Endothelial cell of umbilical vein (primary cell): ENCODE measurements around the gene GORASP1. TPM values are rescaled to one million over a fixed set of nuclear protein-coding genes. Genes with fewer than 3 reads are reported as not detected.

Experiments used
- BruUV-seq: library from RNA; stranded (reverse); fragments of 400-500 nt; replicated peaks from 2 replicates; lab custom pipeline; 2021; lab: Mats Ljungman, UMichigan
- CTCF ChIA-PET: fragments of 300-600, 350-600 bp; sonication (Branson Sonifier 250); formaldehyde crosslinking; loops from one replicate; lab custom pipeline; 2021; ENCODE audit warnings: antibody characterized with exemption, inconsistent platforms; lab: Charles Lee
- POLR2A ChIA-PET: fragments of 300-600, 350-600 bp; sonication (Branson Sonifier 250); formaldehyde crosslinking; loops from one replicate; lab custom pipeline; 2021; ENCODE audit warnings: antibody characterized with exemption, inconsistent platforms; lab: Charles Lee
- DNase-seq: peaks from one replicate; pipeline ENCODE4 v3.0.0-alpha.2; 2011; ENCODE audit warnings: low read depth, low spot score
- FAIRE-seq: peaks from 2 replicates; lab custom pipeline; 2011; peaks lifted over from hg19 to GRCh38; lab: Jason Lieb, UNC
- H2AFZ ChIP-seq: 2 replicates; pipeline ENCODE4 v1.6.0; 2012; ENCODE audit warnings: low read depth, low read length, control low read depth, inconsistent platforms
- H3K27ac ChIP-seq: 2 replicates; pipeline ENCODE4 v1.5.1; 2011; ENCODE audit warnings: low read depth, mild to moderate bottlenecking, control low read depth, low read length, moderate library complexity; ENCODE audit not compliant: insufficient read depth
- H3K27me3 ChIP-seq, 2 experiments: 2 replicates each; pipeline versions ENCODE4 v1.6.0 to v1.6.1; 2011; ENCODE audit warnings: low read length in 2 of 2, mixed read lengths in 1 of 2; ENCODE audit not compliant: control insufficient read depth in 2 of 2, insufficient read depth in 2 of 2
- H3K36me3 ChIP-seq, 2 experiments: 2 replicates in 1 of 2; 3 replicates in 1 of 2; pipeline ENCODE4 v1.5.1; 2011; ENCODE audit warnings: low read length in 2 of 2, mild to moderate bottlenecking in 1 of 2, moderate library complexity in 1 of 2; ENCODE audit not compliant: control insufficient read depth in 2 of 2, insufficient read depth in 2 of 2; ENCODE audit errors: extremely low read depth in 1 of 2
- H3K4me1 ChIP-seq: 3 replicates; pipeline ENCODE4 v1.5.1; 2011; ENCODE audit warnings: mild to moderate bottlenecking, low read length; ENCODE audit not compliant: control insufficient read depth, insufficient read depth; ENCODE audit errors: extremely low read depth
- H3K4me2 ChIP-seq: 2 replicates; pipeline ENCODE4 v1.6.1; 2011; ENCODE audit warnings: low read length, control low read depth, mixed read lengths; ENCODE audit not compliant: insufficient read depth
- H3K4me3 ChIP-seq, 3 experiments: fragments of 200-600 bp in 1 of 3; sonication (generic), shearing (Covaris generic) in 1 of 3; replicated peaks in 1 of 3; 2 replicates each; pipeline ENCODE4 v1.5.1; 2011 to 2016; ENCODE audit warnings: control low read depth in 3 of 3, low read length in 3 of 3, mild to moderate bottlenecking in 2 of 3, inconsistent platforms in 1 of 3, low read depth in 1 of 3, moderate library complexity in 1 of 3; ENCODE audit not compliant: insufficient read depth in 1 of 3
- H3K79me2 ChIP-seq: 2 replicates; pipeline ENCODE4 v1.6.0; 2012; ENCODE audit warnings: low read length, inconsistent platforms; ENCODE audit not compliant: control insufficient read depth, insufficient read depth
- H3K9ac ChIP-seq: replicated peaks from 2 replicates; pipeline ENCODE3; 2011; ENCODE audit warnings: low read length, control low read depth; ENCODE audit not compliant: insufficient read depth; ENCODE audit errors: extremely low read depth
- H3K9me1 ChIP-seq: replicated peaks from 3 replicates; pipeline ENCODE4 v1.6.0; 2011; ENCODE audit warnings: mild to moderate bottlenecking, low read length; ENCODE audit not compliant: control insufficient read depth, insufficient read depth; ENCODE audit errors: extremely low read depth
- H3K9me3 ChIP-seq: replicated peaks from 2 replicates; pipeline ENCODE4 v1.5.1; 2012; ENCODE audit warnings: low read length, inconsistent platforms; ENCODE audit not compliant: control insufficient read depth, insufficient read depth
- H4K20me1 ChIP-seq: replicated peaks from 2 replicates; pipeline ENCODE3; 2011; ENCODE audit warnings: mild to moderate bottlenecking, low read length; ENCODE audit not compliant: control insufficient read depth, insufficient read depth; ENCODE audit errors: extremely low read depth
- CTCF ChIP-seq, 2 donors: IDR thresholded peaks; 1 replicate in 1 of 2; 2 replicates in 1 of 2; pipeline ENCODE4 v1.5.1; 2011; ENCODE audit warnings: low read length in 2 of 2, mild to moderate bottlenecking in 2 of 2, moderate library complexity in 2 of 2, control low read depth in 1 of 2, inconsistent platforms in 1 of 2, low read depth in 1 of 2; ENCODE audit not compliant: insufficient read depth in 1 of 2; ENCODE audit errors: extremely low read depth in 1 of 2
- EZH2 ChIP-seq: IDR thresholded peaks from 2 replicates; pipeline ENCODE4 v1.6.1; 2012; ENCODE audit warnings: borderline replicate concordance, low read depth, mild to moderate bottlenecking, moderate library complexity, low read length, inconsistent platforms; ENCODE audit not compliant: severe bottlenecking
- FOS ChIP-seq: IDR thresholded peaks from 2 replicates; pipeline ENCODE4 v1.6.1; 2011; ENCODE audit warnings: mild to moderate bottlenecking, low read length, moderate library complexity, borderline replicate concordance; ENCODE audit not compliant: insufficient read depth
- GATA2 ChIP-seq: IDR thresholded peaks from 2 replicates; pipeline ENCODE4 v1.7.0; 2011; ENCODE audit warnings: low read depth, mild to moderate bottlenecking, moderate library complexity, mixed read lengths, low read length; ENCODE audit not compliant: insufficient read length, insufficient read depth
- JUN ChIP-seq: IDR thresholded peaks from 2 replicates; pipeline ENCODE4 v1.6.1; 2011; ENCODE audit warnings: borderline replicate concordance, low read depth; ENCODE audit not compliant: insufficient read length, insufficient read depth
- MAX ChIP-seq: IDR thresholded peaks from 2 replicates; pipeline ENCODE4 v1.6.1; 2011; ENCODE audit not compliant: insufficient read depth, insufficient read length
- MYC ChIP-seq: IDR thresholded peaks from one replicate; pipeline ENCODE4 v1.6.1; 2011; ENCODE audit warnings: mild to moderate bottlenecking, low read depth, low read length
- POLR2A ChIP-seq: IDR thresholded peaks from 2 replicates; pipeline ENCODE4 v1.6.1; 2012; ENCODE audit warnings: low read depth, mild to moderate bottlenecking, control low read depth, low read length
- POLR2AphosphoS5 ChIP-seq: IDR thresholded peaks from 2 replicates; pipeline ENCODE4 v1.6.1; 2012; ENCODE audit warnings: low read depth, mild to moderate bottlenecking, control low read depth, low read length, moderate library complexity; ENCODE audit not compliant: insufficient read depth
- dilution Hi-C: fragments of 300-500 bp; cut with MboI; formaldehyde crosslinking; loops from one replicate; pipeline ENCODE4 v1.15.0; 2019; ENCODE audit warnings: low sequenced_read_pairs; ENCODE audit not compliant: extremely low pct_ligation_motif_present
- intact Hi-C: fragments of 100-400 bp; cut with micrococcal nuclease; formaldehyde crosslinking; loops from one replicate; pipeline ENCODE4 v1.10.0; 2022
- polyA plus RNA-seq, 4 experiments: library from polyadenylated mRNA; depleted of rRNA in 3 of 4; stranded (reverse) in 3 of 4; unstranded in 1 of 4; fragments of >200 nt; gene quantifications; 2 replicates each; pipeline versions ENCODE4 v1.2.1 to v1.2.3, GENCODE V29; 2011 to 2012; ENCODE audit warnings: missing spikeins in 1 of 4
- total RNA-seq: library from RNA; stranded (reverse); gene quantifications from 2 replicates; pipeline ENCODE4 v1.2.3, GENCODE V29; 2021

GORASP1 gene
- total and polyA plus RNA-seq, 2 donors (not counting 3 experiments of a cell fraction or from before 2014, with no cell fraction given): 62.5 to 68.0 TPM

GRCh38 chr3:39153977-39154279 is 46.5 kb upstream of the GORASP1 start:
- Histone ChIP-seq H3K4me2 (no peak overlapping the region), H3K79me2 (peaks cover 37% of the 10 kb centered on the region), H3K9me3 (no peaks in the 10 kb centered on the region), H3K4me3 (peak overlapping the region in 1 of 3 experiments; percentile 37), H2AFZ (peak overlapping the region; percentile 43), H4K20me1 (no peaks in the 10 kb centered on the region), H3K9ac (peak overlapping the region; percentile 48), H3K27ac (peak overlapping the region; percentile 29), H3K4me1 (peaks cover 33% of the 10 kb centered on the region), H3K36me3 (no peaks in the 10 kb centered on the region), H3K27me3 (no peaks in the 10 kb centered on the region), H3K9me1 (no peaks in the 10 kb centered on the region)
- TF ChIP-seq CTCF (IDR thresholded peaks at IDR 0.05; ENCODE audit: extremely low read depth in 1 of 2, insufficient read depth in 1 of 2, low read depth in 1 of 2, low read length in 2 of 2): no peak
- TF ChIP-seq GATA2: no peak
- no peak for TF ChIP-seq MYC
- no peak for TF ChIP-seq EZH2
- no peak for TF ChIP-seq JUN
- TF ChIP-seq FOS: no peak
- no peak for TF ChIP-seq MAX
- TF ChIP-seq POLR2AphosphoS5: no peak
- no peak for TF ChIP-seq POLR2A
- no TSS peak for BruUV-seq
- intact Hi-C loops (no loop called here), dilution Hi-C loops (no loop called here)
- no peak for DNase-seq
- FAIRE-seq: no peak
- POLR2A ChIA-PET: no interaction called here
- CTCF ChIA-PET: no interaction called here
